GM21529 (cell line): Measurements from ENCODE around the gene AP1S1.
"Not testable (repeated sequence)": the region's sequence is repeated elsewhere in the genome, so short reads cannot be mapped to it uniquely, and the experiment has no call there.

Experiments
- ATAC-seq: cut with Tn5 transposase; IDR thresholded peaks from one replicate; pipeline ENCODE4 v1.9.1; 2021; ENCODE audit not compliant: unreplicated experiment

The AP1S1 gene

DNA sequence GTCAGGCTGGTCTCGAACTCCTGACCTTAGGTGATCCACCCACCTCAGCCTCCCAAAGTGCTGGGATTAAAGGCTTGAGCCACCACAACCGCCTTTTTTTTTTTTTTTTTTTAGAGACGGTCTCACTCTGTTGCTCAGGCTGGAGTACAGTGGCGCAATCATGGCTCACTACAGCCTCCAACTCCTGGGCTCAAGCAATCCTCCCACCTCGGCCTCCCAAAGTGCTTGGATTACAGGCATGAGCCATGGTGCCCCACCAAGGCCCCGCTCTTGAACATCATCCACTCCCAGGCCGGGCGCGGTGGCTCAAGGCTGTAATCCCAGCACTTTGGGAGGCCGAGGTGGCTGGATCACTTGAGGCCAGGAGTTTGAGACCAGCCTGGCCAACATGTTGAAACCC lies 45.2 kb downstream of the AP1S1 start:
- ATAC-seq: not testable (repeated sequence)

DNA sequence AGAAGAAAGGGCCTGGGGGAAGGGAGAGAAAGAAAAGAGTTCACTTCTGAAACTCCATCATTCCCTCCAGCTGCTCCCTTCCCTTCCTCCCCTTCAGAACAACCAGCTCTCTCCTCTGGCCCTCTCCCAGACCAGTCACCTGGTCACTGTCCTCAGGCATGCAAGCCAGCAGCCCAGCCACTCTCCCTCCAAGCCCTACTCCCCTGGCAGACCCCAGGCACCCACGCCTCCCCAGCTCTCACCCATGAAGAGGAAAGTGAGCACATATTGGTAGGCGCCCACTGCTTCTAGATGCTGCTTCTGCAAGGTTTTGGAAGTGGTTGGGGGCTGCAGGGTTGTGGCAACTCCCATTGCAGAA lies 46.2 kb downstream of the AP1S1 start:
- ATAC-seq: no peak

DNA sequence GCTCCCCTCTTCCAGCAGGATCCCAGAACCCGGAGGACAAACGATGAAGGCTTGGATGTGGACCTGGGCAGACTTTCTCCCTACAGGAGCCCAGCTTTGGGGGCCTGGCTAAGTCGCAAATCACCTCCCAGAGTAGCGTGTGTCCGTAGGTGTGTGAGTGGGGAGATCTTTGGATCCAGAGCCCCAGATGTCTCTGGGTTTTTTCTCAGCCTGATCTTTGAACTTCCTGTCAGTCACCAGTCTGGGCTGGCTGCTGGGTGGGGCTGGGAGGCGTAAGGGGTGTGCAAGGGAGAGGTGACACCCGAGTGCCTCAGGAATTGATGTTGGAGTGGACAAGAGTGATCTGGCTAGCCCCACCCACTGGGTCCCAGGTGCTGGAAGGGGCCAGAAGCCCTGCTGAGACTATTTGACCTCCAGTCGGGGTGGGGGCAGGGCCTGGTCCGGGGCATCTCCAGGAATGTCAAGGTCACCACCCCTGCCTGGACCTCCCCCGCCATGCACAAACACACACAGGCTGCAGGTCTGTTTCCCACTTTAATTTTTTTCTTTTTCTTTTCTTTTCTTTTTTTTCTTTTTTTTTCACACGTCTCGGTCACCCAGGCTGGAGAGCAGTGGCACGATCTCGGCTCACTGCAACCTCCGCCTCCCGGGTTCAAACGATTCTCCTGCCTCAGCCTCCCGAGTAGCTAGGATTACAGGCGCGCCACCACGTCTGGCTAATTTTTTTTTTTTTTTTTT lies 46.8 kb downstream of the AP1S1 start, which contains the start of gene MOGAT3:
TSS of gene MOGAT3 (minus strand) at position 175 of the 738 bp plus-strand sequence. CDS start 182 bp downstream, outside the sequence.
- no peak for ATAC-seq

DNA sequence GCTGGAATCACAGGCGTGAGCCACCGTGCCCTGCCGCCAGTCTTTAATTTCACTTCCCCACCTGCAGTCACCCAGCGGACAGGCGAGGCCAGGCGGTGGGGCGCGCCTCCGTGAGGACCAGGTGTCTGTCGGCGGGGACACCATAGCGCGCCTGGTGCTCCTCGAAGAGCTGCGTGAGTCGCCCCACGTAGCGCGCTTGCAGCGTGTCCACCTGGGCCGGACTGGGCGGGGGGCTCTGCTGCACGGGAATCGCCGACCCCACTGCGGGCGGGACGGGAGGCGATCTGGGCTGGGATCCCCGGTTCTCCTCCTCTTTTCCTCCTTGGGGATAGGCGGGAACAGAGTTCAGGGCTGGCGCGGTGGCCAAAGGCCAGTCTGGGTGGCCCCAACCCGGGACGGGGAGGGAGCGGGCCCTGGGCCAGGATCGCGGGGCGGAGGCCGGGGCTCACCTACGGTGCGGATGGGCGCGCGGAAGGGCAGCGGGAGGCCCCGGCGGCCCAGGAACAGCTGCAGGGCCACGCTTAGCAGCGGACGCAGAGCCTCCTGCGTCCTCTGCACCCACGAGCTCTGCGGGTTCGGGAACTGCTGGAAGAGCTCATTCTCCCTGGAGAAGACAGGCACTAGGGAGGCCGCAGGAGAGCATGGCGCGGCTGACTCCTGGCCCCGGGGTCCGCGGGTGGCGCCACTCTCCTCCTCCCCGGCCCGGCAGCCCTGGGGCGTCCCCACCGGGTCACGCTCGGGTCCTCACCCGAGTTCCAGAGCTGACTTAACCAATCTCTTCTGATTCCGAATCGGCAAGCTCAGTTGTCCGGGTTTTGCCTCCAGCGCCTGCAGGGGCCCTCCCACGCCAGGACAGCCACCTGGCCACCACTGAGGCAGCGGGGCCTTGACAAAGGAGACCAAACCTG lies 47.7 kb downstream of the AP1S1 start:
- ATAC-seq: no peak

DNA sequence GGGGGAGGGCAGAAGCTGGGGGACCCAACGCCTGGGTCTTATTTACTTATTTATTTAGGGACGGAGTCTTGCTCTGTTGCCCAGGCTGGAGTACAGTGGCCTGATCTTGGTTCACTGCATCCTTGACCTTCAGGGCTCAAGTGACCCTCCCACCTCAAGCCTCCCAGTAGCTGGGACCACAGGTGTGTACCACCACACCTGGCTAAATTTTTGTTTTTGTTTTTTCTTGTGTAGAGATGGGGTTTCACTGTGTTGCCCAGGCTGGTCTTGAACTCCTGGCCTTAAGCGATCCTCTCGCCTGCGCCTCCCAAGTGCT lies 48.3 kb downstream of the AP1S1 start:
- ATAC-seq: no peak

DNA sequence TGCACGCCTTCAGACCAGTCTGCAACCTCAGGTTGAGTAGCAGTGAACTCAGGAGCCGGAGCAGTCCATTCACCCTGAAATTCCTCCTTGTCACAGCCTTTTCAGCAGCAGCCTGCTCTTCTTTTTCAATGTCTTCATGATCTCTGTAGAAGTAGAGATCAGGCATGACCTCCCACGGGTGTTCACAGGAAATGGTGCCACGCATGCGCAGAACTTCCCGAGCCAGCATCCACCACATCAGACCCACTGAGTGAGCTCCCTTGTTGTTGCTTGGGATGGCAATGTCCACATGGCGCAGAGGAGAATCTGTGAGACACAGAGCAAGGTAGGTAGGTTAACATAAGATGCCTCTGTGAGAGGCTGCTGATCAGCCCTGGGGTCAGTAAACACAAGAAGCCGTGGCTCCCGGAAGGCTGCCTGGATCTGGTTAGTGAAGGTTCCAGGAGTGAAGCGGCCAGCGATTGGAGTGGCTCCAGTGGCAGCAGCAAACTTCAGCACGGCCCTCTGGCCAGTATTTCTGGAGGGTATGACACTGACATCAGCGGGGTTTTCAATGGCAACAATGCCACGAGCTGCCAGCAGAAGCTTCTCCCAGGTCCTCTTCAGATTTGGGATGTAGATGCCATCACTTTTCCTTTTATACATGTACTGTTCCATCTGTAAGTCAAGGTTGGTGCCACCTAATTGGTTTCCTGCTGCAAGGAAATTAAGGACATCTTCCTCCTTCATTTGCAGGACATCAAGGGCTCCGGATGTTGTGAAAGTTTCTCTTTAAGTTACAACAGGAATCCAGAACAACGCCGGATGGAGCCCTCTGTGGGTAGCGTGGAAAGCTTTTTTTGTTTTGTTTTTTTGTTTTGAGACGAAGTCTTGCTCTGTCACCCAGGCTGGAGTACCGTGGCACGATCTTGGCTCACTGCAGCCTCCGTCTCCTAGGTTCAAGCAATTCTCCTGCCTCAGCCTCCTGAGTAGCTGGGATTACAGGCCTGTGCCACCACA lies 49.8 kb downstream of the AP1S1 start:
- ATAC-seq: not testable (repeated sequence)

DNA sequence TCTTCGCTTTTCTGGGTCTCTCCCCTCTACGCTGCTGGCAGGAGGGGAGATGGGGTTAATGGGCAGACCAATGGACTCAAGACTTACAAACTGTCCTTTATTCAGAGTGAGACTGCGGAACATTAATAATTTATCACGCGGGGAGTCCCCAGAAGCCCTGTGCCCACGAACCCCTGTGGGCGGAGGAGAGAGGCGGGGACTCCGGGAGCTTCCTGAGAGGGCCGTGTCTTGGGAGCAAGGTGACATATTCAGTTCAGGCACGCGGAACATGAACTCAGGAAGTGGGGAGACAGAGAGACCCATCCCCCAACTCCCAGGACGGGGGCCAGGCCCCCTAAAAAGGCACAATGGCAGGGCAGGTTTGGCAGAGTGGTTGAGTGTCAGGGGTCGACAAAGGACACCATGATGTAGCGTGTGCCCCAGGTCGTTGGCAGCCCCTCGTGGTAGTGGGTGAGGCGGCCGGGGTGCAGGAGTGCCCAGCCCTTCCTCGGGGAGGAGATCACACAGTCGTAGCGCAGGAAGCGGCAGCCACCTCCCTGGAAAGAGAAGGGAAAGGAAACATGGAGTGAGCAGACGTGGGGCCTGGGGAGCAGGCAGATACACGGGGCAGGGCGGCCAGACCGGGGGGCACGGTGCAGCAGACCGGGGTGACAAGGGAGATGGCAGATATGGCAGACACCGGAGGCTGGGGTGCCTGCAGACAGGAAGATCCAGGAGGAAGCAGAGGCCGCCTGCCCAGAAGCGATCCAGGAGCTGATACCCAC lies 51.8 kb downstream of the AP1S1 start:
- no peak for ATAC-seq

DNA sequence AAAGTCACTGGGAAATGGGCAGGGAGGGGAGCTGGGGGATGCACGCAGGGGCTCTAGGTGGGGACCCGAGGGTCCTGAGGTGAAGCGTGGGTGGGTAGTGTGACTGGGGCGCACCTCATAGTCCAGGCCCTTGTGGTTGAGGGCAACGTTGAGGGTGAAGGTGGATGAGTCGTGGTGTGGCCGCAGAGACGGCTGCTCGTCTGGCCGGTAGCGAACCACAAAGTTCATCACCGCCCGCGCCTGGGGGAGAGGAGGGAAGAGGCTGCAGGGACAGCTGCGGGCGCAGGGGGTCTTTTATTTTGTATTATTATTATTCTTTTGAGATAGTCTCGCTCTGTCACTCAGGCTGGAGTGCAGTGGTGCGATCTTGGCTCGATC lies 52.4 kb downstream of the AP1S1 start:
- ATAC-seq: no peak

DNA sequence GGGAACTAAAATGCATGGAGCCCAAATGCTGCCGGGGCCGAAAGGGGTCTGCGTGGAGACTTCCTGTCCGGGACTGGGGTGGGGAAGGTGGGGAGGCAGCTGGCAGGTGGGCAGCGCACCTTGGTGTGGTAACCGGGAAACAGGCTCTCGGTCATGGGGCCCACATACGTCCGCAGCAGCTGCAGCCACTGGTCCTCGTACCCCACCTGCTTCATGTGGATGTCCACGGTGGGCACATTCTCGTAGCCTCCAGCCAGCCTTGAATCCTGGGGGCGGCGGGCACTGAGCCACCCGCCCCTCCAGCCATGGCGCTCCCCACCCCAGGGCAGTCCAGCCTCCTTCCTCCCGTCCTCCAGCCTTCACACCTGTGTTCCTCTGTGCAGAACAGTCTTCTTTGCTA lies 53.2 kb downstream of the AP1S1 start:
- ATAC-seq: no peak

DNA sequence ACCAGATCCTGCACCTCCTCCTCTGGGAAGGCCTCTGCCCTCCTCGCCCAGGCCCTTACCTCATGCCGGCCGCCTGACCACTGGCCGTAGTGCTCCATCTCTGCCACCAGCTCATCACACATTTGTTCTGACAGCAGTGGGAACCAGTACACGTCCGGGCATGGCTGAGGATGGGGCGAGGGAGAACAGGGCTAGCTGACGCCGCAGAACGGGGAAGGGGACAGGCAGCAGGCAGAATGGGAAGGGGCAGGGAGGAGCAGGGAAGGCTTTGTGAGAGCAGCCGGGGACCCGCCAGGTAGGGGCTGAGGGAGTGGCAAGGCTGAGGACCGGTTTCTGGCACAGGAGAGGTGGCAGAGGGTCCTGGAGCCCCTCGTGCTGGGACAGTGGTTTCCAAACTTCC lies 54.5 kb downstream of the AP1S1 start:
- no peak for ATAC-seq

DNA sequence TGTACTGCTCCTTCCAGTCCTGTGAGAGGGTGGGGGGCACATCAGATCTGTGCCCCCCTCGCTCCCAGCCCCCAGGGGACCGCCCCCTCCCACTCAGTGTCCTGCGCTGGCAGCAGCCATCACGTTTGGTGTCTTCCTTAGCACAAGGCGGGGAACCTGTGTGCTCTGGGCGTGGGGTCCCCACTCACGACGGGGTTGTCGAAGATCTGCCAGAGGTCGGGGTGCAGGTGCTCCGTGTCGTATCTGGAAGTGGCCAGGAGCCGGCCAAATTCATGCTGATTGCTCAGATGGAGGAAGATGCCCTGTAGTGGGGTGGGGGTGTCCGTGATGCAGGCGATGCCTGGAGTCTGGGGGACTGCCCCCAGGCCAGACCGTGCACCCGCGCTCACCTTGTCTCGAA lies 55.9 kb downstream of the AP1S1 start:
- ATAC-seq: no peak
